K562 (cell line): ENCODE measurements around the gene TRAPPC1. TPM values are rescaled to one million over a fixed set of nuclear protein-coding genes. Genes with fewer than 3 reads are reported as not detected.

Source experiments
- ATAC-seq: fragments of 200-7000 bp; cut with Tn5 transposase; 3 replicates; pipeline ENCODE4 v1.9.1; 2020; ENCODE audit warnings: moderate library complexity
- BruUV-seq: library from RNA; stranded (reverse); fragments of 400-500 nt; replicated peaks from 2 replicates; lab custom pipeline; 2021; lab: Mats Ljungman, UMichigan
- CTCF ChIA-PET: fragments of 300-600 bp; formaldehyde crosslinking; extraction: SDS; loops from one replicate; lab custom pipeline; 2021; ENCODE audit warnings: low intra/inter-chr PET ratio; lab: Yijun Ruan, JAX
- POLR2A ChIA-PET: fragments of 300-600, 350-650 bp; sonication (Branson Sonifier 250); formaldehyde crosslinking; extraction: SDS; loops from one replicate; lab custom pipeline; 2021; ENCODE audit warnings: antibody characterized with exemption, inconsistent platforms; lab: Yijun Ruan, JAX
- DNase-seq, 4 experiments: peaks; one replicate each; pipeline versions ENCODE4 v3.0.0 to v3.0.0-alpha.2; 2011 to 2018; ENCODE audit warnings: low spot score in 3 of 4, mixed read lengths in 3 of 4; ENCODE audit errors: extremely low read depth in 1 of 4
- FAIRE-seq: peaks from 2 replicates; lab custom pipeline; 2011; peaks lifted over from hg19 to GRCh38; lab: Jason Lieb, UNC
- H2AFZ ChIP-seq: 2 replicates; pipeline ENCODE4 v1.6.0; 2011; ENCODE audit warnings: low read depth, low read length, control low read depth, inconsistent platforms
- H3K27ac ChIP-seq: fragments of 200-600 bp; 3 replicates; pipeline ENCODE4 v1.8.0; 2011; ENCODE audit warnings: low read depth, mild to moderate bottlenecking, control low read depth, inconsistent platforms, low read length, moderate library complexity, mixed read lengths; ENCODE audit errors: extremely low read depth
- H3K27me3 ChIP-seq, 2 experiments: fragments of 300-600 bp in 1 of 2; 2 replicates in 1 of 2; 3 replicates in 1 of 2; pipeline versions ENCODE4 v1.6.0 to v1.8.0; 2011; ENCODE audit warnings: inconsistent platforms in 2 of 2, low read length in 2 of 2, mild to moderate bottlenecking in 1 of 2, mixed read lengths in 1 of 2, moderate library complexity in 1 of 2; ENCODE audit not compliant: control insufficient read depth in 2 of 2, insufficient read depth in 2 of 2
- H3K36me3 ChIP-seq: fragments of 300-600 bp; 3 replicates; pipeline ENCODE4 v1.8.0; 2011; ENCODE audit warnings: mild to moderate bottlenecking, low read length, inconsistent platforms; ENCODE audit not compliant: control insufficient read depth, insufficient read depth
- H3K4me1 ChIP-seq, 2 experiments: fragments of 200-600 bp in 1 of 2; replicated peaks in 1 of 2; 2 replicates in 1 of 2; 3 replicates in 1 of 2; pipeline versions ENCODE4 v1.5.1 to v1.8.0; 2011; ENCODE audit warnings: inconsistent platforms in 2 of 2, low read length in 2 of 2, mild to moderate bottlenecking in 1 of 2, mixed read lengths in 1 of 2, moderate library complexity in 1 of 2; ENCODE audit not compliant: control insufficient read depth in 2 of 2, insufficient read depth in 2 of 2
- H3K4me2 ChIP-seq: 2 replicates; pipeline ENCODE4 v1.6.1; 2011; ENCODE audit warnings: low read length, control low read depth, inconsistent platforms, mixed read lengths; ENCODE audit not compliant: insufficient read depth
- H3K4me3 ChIP-seq: fragments of 200-600 bp; sonication (generic), shearing (Covaris generic); 2 replicates; pipeline ENCODE4 v1.5.1; 2016; ENCODE audit warnings: control low read depth, inconsistent platforms
- H3K79me2 ChIP-seq: fragments of 200-600 bp; 3 replicates; pipeline ENCODE4 v1.8.0; 2011; ENCODE audit warnings: low read length, inconsistent platforms; ENCODE audit not compliant: control insufficient read depth, insufficient read depth
- H3K9ac ChIP-seq, 2 experiments: 2 replicates each; pipeline versions ENCODE4 v1.6.0 to v1.6.1; 2011; ENCODE audit warnings: low read depth in 2 of 2, low read length in 2 of 2, control low read depth in 1 of 2, inconsistent platforms in 1 of 2, mild to moderate bottlenecking in 1 of 2, mixed read lengths in 1 of 2; ENCODE audit not compliant: insufficient read depth in 1 of 2
- H3K9me1 ChIP-seq: one replicate; pipeline ENCODE4 v1.6.0; 2011; ENCODE audit warnings: inconsistent platforms, mild to moderate bottlenecking, low read length, moderate library complexity; ENCODE audit not compliant: control insufficient read depth, insufficient read depth
- H3K9me3 ChIP-seq: replicated peaks from 2 replicates; pipeline ENCODE4 v1.5.1; 2011; ENCODE audit warnings: low read depth, low read length, inconsistent platforms; ENCODE audit not compliant: control insufficient read depth, insufficient read depth
- H4K20me1 ChIP-seq: replicated peaks from 2 replicates; pipeline ENCODE4 v1.6.1; 2011; ENCODE audit warnings: low read length, inconsistent platforms, mixed read lengths; ENCODE audit not compliant: control insufficient read depth, insufficient read depth
- BHLHE40 ChIP-seq: IDR thresholded peaks from 2 replicates; pipeline ENCODE4 v1.6.1; 2011; ENCODE audit warnings: low read length, improper control_type of control experiment
- C11orf30 ChIP-seq: fragments of 450-650 bp; IDR thresholded peaks from 2 replicates; pipeline ENCODE4 v1.6.1; 2016; ENCODE audit warnings: low read depth, mild to moderate bottlenecking
- KLF13 ChIP-seq: fragments of 450-650 bp; IDR thresholded peaks from 2 replicates; pipeline ENCODE4 v1.6.1; 2016; ENCODE audit warnings: missing genetic modification characterization, low read depth, mild to moderate bottlenecking, missing compliant biosample characterization, moderate library complexity, borderline replicate concordance
- MYC ChIP-seq, 2 experiments: fragments of 250-450 bp in 1 of 2; sonication (Bioruptor Pico) in 1 of 2; IDR thresholded peaks; 2 replicates each; pipeline versions ENCODE4 v1.5.1 to v1.6.1; 2012 to 2021; ENCODE audit warnings: low read depth in 2 of 2, borderline replicate concordance in 1 of 2, improper control_type of control experiment in 1 of 2, low read length in 1 of 2, mild to moderate bottlenecking in 1 of 2, moderate library complexity in 1 of 2
- NR4A1 ChIP-seq, 2 experiments: fragments of 250-450 bp in 1 of 2; fragments of 450-650 bp in 1 of 2; sonication (Bioruptor Pico) in 1 of 2; IDR thresholded peaks; 2 replicates each; pipeline versions ENCODE4 v1.4.0 to v1.6.1; 2016 to 2020; ENCODE audit warnings: mild to moderate bottlenecking in 2 of 2, missing compliant biosample characterization in 1 of 2, missing genetic modification characterization in 1 of 2, moderate library complexity in 1 of 2
- ZNF23 ChIP-seq: fragments of 250-450 bp; sonication (Bioruptor Pico); IDR thresholded peaks from 2 replicates; pipeline ENCODE4 v1.4.0; 2020; ENCODE audit warnings: mild to moderate bottlenecking
- ZNF444 ChIP-seq: fragments of 250-450 bp; sonication (Bioruptor Pico); IDR thresholded peaks from 2 replicates; pipeline ENCODE4 v1.4.0; 2020; ENCODE audit warnings: mild to moderate bottlenecking, moderate library complexity
- WGBS: fragments of 100-300 bp; shearing (Covaris generic); methylation state at CpG from one replicate; pipeline ENCODE4 v1.1.6; 2016; ENCODE audit warnings: low coverage, mixed read lengths; ENCODE audit not compliant: insufficient coverage; ENCODE audit errors: missing lambda C conversion rate; 5-methylcytosine and 5-hydroxymethylcytosine counted together
- in situ Hi-C: fragments of 300-500 bp; cut with MboI; formaldehyde crosslinking; loops from 4 replicates; pipeline ENCODE4 v1.15.0; 2018; ENCODE audit warnings: inconsistent platforms, mixed read lengths
- intact Hi-C: fragments of 100-400 bp; cut with micrococcal nuclease; formaldehyde crosslinking; loops from 2 replicates; pipeline ENCODE4 v1.14.2; 2022
- polyA plus RNA-seq, 8 experiments: library from polyadenylated mRNA; depleted of rRNA in 4 of 8; stranded (reverse) in 5 of 8; unstranded in 3 of 8; fragments of >200 nt; fragmentation: Nextera tagmentation in 2 of 8; fragmentation: Illumina TruSeq in 1 of 8; extraction: Ambion mirVana in 2 of 8; extraction: Trizol in 1 of 8; gene quantifications; 2 replicates each; pipeline versions ENCODE4 v1.2.1 to v1.2.3, GENCODE V29; 2011 to 2014; ENCODE audit warnings: inconsistent platforms in 1 of 8, missing spikeins in 1 of 8
- total RNA-seq, 7 experiments: library from RNA; depleted of rRNA in 6 of 7; stranded (reverse); fragments of >200 nt in 6 of 7; fragmentation: Illumina TruSeq in 2 of 7; extraction: Trizol in 2 of 7; gene quantifications; 2 replicates each; pipeline versions ENCODE4 v1.2.1 to v1.2.3, GENCODE V29; 2011 to 2021; ENCODE audit warnings: low replicate concordance in 1 of 7
- TF ChIP-seq, protein P1 (sequence below): fragments of 250-450 bp; sonication (Bioruptor Pico); IDR thresholded peaks from 2 replicates; pipeline ENCODE4 v1.4.0; 2020; ENCODE audit warnings: borderline replicate concordance
- TF ChIP-seq, protein P2 (sequence below), 3 experiments: fragments of 200-800 bp in 1 of 3; fragments of 250-450 bp in 1 of 3; fragments of 450-650 bp in 1 of 3; sonication (Bioruptor Pico) in 1 of 3; sonication (Bioruptor generic) in 1 of 3; formaldehyde crosslinking in 1 of 3; IDR thresholded peaks; 2 replicates each; pipeline versions ENCODE4 v1.6.1 to v1.8.0; 2016 to 2022; ENCODE audit warnings: mild to moderate bottlenecking in 2 of 3, missing genetic modification characterization in 2 of 3, missing compliant biosample characterization in 1 of 3, moderate library complexity in 1 of 3
- TF ChIP-seq, protein P3 (sequence below): fragments of 250-450 bp; sonication (Bioruptor Pico); IDR thresholded peaks from 2 replicates; pipeline ENCODE4 v1.9.0; 2021; ENCODE audit warnings: mild to moderate bottlenecking
- TF ChIP-seq, protein P4 (sequence below), 2 experiments: IDR thresholded peaks; 2 replicates each; pipeline ENCODE4 v1.6.1; 2011; ENCODE audit warnings: borderline replicate concordance in 1 of 2, control low read depth in 1 of 2, low read depth in 1 of 2, low read length in 1 of 2, mild to moderate bottlenecking in 1 of 2, mixed read lengths in 1 of 2, moderate library complexity in 1 of 2; ENCODE audit not compliant: insufficient read depth in 1 of 2, insufficient read length in 1 of 2, poor library complexity in 1 of 2, severe bottlenecking in 1 of 2; ENCODE audit errors: extremely low read depth in 1 of 2
- TF ChIP-seq, protein P5 (sequence below): fragments of 450-650 bp; IDR thresholded peaks from 2 replicates; pipeline ENCODE4 v1.6.1; 2016

The TRAPPC1 gene
- total and polyA plus RNA-seq, 9 of the 15 experiments (the other 6 are each of a cell fraction or from before 2014, with no cell fraction given), result 11.7 to 82.8 (median 36.2) TPM

DNA sequence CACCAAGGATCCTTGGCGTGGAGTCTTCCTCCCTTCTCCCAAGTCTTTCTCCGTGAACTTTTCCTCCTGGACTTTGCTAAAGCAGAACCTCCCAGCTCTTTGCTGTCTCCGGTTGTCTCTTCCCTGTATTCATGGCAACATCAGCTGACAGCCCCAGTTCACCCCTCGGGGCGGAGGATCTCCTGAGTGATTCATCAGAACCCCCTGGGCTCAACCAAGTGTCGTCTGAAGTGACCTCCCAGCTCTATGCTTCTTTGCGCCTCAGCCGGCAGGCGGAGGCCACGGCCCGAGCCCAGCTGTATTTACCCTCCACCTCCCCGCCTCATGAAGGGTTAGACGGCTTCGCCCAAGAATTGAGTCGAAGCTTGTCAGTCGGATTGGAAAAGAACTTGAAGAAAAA is 1.2 kb upstream of the TRAPPC1 start:
- peak overlapping the region; percentile 87 for H3K4me3 ChIP-seq
- in situ Hi-C loops, result no loop called here
- intact Hi-C loops, result no loop called here
- H3K4me1 ChIP-seq, result peaks cover 10 to 12% of the 10 kb centered on the region in 2 experiments; a peak in 3 of 5 replicates
- DNase-seq (peak; percentile 66 to 83 (median 76)), ATAC-seq (peak; percentile 86), FAIRE-seq (peak; percentile 81)
- H3K27me3 ChIP-seq, result no peaks in the 10 kb centered on the region
- H3K9me3 ChIP-seq, result no peaks in the 10 kb centered on the region
- no peaks in the 10 kb centered on the region for H3K9me1 ChIP-seq
- peak overlapping the region; percentile 92 to 99 for H3K9ac ChIP-seq
- H3K27ac ChIP-seq, result peak overlapping the region; percentile 100
- H3K79me2 ChIP-seq, result peaks cover 38% of the 10 kb centered on the region
- 0% methylated on average over 16 of the region's 16 CpGs for WGBS
- peak overlapping the region; percentile 100 for H3K4me2 ChIP-seq
- BruUV-seq, result no TSS peak
- ChIA-PET CTCF (no interaction called here), POLR2A (interaction anchor here (0.6 to 2.6 kb wide), 10 partner anchors 8 to 1218 kb away, joined by 3 to 14 read pairs (median 3); partner anchors contain the start of gene RNF227)
- H2AFZ ChIP-seq, result peak overlapping the region; percentile 95; the same call in 1 of the 2 replicates
- H4K20me1 ChIP-seq, result no peaks in the 10 kb centered on the region; the same call in 1 of the 2 replicates
- H3K36me3 ChIP-seq, result peaks cover 35% of the 10 kb centered on the region; the same call in 2 of the 3 replicates
- TF ChIP-seq BHLHE40 (peak; percentile 53; the same call in 1 of the 2 replicates), C11orf30 (peak; percentile 35; the same call in 1 of the 2 replicates), ZNF444 (CRISPR knock-in tag) (no peak), KLF13 (tag) (no peak), MYC (IDR thresholded peaks at IDR 0.05; ENCODE audit: low read depth, low read length) (no peak), MYC (CRISPR knock-in tag; IDR thresholded peaks at IDR 0.05; ENCODE audit: borderline replicate concordance, low read depth) (no peak), ZNF23 (CRISPR knock-in tag) (no peak), NR4A1 (CRISPR knock-in tag; IDR thresholded peaks at IDR 0.05) (no peak), NR4A1 (tag; IDR thresholded peaks at IDR 0.05) (no peak)
- TF ChIP-seq, protein P1, sequence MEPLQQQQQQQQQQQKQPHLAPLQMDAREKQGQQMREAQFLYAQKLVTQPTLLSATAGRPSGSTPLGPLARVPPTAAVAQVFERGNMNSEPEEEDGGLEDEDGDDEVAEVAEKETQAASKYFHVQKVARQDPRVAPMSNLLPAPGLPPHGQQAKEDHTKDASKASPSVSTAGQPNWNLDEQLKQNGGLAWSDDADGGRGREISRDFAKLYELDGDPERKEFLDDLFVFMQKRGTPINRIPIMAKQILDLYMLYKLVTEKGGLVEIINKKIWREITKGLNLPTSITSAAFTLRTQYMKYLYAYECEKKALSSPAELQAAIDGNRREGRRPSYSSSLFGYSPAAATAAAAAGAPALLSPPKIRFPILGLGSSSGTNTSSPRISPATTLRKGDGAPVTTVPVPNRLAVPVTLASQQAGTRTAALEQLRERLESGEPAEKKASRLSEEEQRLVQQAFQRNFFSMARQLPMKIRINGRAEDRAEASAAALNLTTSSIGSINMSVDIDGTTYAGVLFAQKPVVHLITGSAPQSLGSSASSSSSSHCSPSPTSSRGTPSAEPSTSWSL (CRISPR knock-in tag), result no peak
- TF ChIP-seq, protein P2, sequence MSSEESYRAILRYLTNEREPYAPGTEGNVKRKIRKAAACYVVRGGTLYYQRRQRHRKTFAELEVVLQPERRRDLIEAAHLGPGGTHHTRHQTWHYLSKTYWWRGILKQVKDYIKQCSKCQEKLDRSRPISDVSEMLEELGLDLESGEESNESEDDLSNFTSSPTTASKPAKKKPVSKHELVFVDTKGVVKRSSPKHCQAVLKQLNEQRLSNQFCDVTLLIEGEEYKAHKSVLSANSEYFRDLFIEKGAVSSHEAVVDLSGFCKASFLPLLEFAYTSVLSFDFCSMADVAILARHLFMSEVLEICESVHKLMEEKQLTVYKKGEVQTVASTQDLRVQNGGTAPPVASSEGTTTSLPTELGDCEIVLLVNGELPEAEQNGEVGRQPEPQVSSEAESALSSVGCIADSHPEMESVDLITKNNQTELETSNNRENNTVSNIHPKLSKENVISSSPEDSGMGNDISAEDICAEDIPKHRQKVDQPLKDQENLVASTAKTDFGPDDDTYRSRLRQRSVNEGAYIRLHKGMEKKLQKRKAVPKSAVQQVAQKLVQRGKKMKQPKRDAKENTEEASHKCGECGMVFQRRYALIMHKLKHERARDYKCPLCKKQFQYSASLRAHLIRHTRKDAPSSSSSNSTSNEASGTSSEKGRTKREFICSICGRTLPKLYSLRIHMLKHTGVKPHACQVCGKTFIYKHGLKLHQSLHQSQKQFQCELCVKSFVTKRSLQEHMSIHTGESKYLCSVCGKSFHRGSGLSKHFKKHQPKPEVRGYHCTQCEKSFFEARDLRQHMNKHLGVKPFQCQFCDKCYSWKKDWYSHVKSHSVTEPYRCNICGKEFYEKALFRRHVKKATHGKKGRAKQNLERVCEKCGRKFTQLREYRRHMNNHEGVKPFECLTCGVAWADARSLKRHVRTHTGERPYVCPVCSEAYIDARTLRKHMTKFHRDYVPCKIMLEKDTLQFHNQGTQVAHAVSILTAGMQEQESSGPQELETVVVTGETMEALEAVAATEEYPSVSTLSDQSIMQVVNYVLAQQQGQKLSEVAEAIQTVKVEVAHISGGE (CRISPR knock-in tag; IDR thresholded peaks at IDR 0.05), result no peak
- TF ChIP-seq, protein P3, sequence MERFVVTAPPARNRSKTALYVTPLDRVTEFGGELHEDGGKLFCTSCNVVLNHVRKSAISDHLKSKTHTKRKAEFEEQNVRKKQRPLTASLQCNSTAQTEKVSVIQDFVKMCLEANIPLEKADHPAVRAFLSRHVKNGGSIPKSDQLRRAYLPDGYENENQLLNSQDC (CRISPR knock-in tag), result no peak
- TF ChIP-seq, protein P4, sequence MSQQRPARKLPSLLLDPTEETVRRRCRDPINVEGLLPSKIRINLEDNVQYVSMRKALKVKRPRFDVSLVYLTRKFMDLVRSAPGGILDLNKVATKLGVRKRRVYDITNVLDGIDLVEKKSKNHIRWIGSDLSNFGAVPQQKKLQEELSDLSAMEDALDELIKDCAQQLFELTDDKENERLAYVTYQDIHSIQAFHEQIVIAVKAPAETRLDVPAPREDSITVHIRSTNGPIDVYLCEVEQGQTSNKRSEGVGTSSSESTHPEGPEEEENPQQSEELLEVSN (IDR thresholded peaks at IDR 0.05; ENCODE audit: borderline replicate concordance in 1 of 2, extremely low read depth in 1 of 2, insufficient read depth in 1 of 2, insufficient read length in 1 of 2, low read depth in 1 of 2, low read length in 1 of 2, poor library complexity in 1 of 2, severe bottlenecking in 1 of 2), result peak in 1 of 2 experiments; percentile 86
- TF ChIP-seq, protein P5, sequence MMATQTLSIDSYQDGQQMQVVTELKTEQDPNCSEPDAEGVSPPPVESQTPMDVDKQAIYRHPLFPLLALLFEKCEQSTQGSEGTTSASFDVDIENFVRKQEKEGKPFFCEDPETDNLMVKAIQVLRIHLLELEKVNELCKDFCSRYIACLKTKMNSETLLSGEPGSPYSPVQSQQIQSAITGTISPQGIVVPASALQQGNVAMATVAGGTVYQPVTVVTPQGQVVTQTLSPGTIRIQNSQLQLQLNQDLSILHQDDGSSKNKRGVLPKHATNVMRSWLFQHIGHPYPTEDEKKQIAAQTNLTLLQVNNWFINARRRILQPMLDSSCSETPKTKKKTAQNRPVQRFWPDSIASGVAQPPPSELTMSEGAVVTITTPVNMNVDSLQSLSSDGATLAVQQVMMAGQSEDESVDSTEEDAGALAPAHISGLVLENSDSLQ, result peak; percentile 97
